Hindlimb muscle (tissue), 1 donor: Measurements from ENCODE around the gene EVC2. TPM values are rescaled to one million over a fixed set of nuclear protein-coding genes. Genes with fewer than 3 reads are reported as not detected.
A peak's percentile ranks its signal among the peaks of the same experiment; 100 is the strongest.

Experiments
- DNase-seq: peaks from one replicate; pipeline ENCODE4 v3.0.0-alpha.2; 2013
- polyA plus RNA-seq: library from polyadenylated mRNA; unstranded; fragments of 120-200 nt; gene quantifications from one replicate; pipeline ENCODE4 v1.2.1, GENCODE V29; 2013; ENCODE audit not compliant: insufficient read length

Gene EVC2
- polyA plus RNA-seq, 1 donor: 4.0 TPM

- DNase-seq: no peak
These were observed 4.6 kb upstream of the EVC2 start for GRCh38 chr4:5712931-5713330.

GRCh38 chr4:5712517-5712916 lies 4.2 kb upstream of the EVC2 start:
- no peak for DNase-seq

- DNase-seq: no peak
These were observed 3.3 kb upstream of the EVC2 start for GRCh38 chr4:5711479-5712184.

- DNase-seq: peak; percentile 89
These were observed 2.7 kb upstream of the EVC2 start, which contains the start of gene EVC for GRCh38 chr4:5710961-5711478. Gene EVC, plus strand, starts transcription at chr4:5711201. Its CDS starts 180 bp downstream, at chr4:5711381.

GRCh38 chr4:5710065-5710960 lies 2.0 kb upstream of the EVC2 start:
- DNase-seq: no peak

GRCh38 chr4:5709207-5709575 lies 832 bp upstream of the EVC2 start:
- DNase-seq: peak; percentile 26

GRCh38 chr4:5707778-5708448 lies 446 bp downstream of the EVC2 start:
- peak; percentile 21 for DNase-seq

GRCh38 chr4:5707366-5707765 lies 993 bp downstream of the EVC2 start:
- DNase-seq: no peak

- no peak for DNase-seq
These were observed 1.7 kb downstream of the EVC2 start for GRCh38 chr4:5706486-5707290.

GRCh38 chr4:5705647-5706320 lies 2.6 kb downstream of the EVC2 start:
- DNase-seq: no peak

GRCh38 chr4:5704276-5704675 lies 4.1 kb downstream of the EVC2 start:
- no peak for DNase-seq

- DNase-seq: no peak
These were observed 4.5 kb downstream of the EVC2 start for GRCh38 chr4:5703831-5704230.

GRCh38 chr4:5701971-5702370 lies 6.4 kb downstream of the EVC2 start:
- no peak for DNase-seq

GRCh38 chr4:5700459-5700858 lies 7.9 kb downstream of the EVC2 start:
- no peak for DNase-seq

GRCh38 chr4:5696341-5696740 lies 12.0 kb downstream of the EVC2 start:
- DNase-seq: no peak

GRCh38 chr4:5693871-5694270 lies 14.5 kb downstream of the EVC2 start:
- DNase-seq: no peak

- no peak for DNase-seq
These were observed 16.7 kb downstream of the EVC2 start for GRCh38 chr4:5691491-5692132.

GRCh38 chr4:5689065-5689464 lies 19.3 kb downstream of the EVC2 start:
- DNase-seq: no peak

GRCh38 chr4:5686338-5686737 lies 22.0 kb downstream of the EVC2 start:
- no peak for DNase-seq

- no peak for DNase-seq
These were observed 23.1 kb downstream of the EVC2 start for GRCh38 chr4:5685296-5685695.

- no peak for DNase-seq
These were observed 24.8 kb downstream of the EVC2 start for GRCh38 chr4:5683566-5683965.
